Thymus (tissue), 11 donors: ENCODE results near the gene CCSER1. TPM values are rescaled to one million over a fixed set of nuclear protein-coding genes. Genes with fewer than 3 reads are reported as not detected.

Source experiments
- DNase-seq, 9 donors: peaks; one replicate each; pipeline ENCODE4 v3.0.0-alpha.2; 2013; ENCODE audit warnings: low spot score in 9 of 9, low read depth in 6 of 9, missing footprints in 1 of 9
- H3K27ac ChIP-seq, 2 donors: one replicate each; pipeline ENCODE4 v1.5.1; 2013; ENCODE audit warnings: control low read depth in 1 of 2, low read depth in 1 of 2, low read length in 1 of 2, mild to moderate bottlenecking in 1 of 2, moderate library complexity in 1 of 2
- H3K27me3 ChIP-seq, 2 donors: one replicate each; pipeline ENCODE4 v1.5.1; 2013; ENCODE audit warnings: low read length in 1 of 2; ENCODE audit not compliant: control insufficient read depth in 2 of 2, insufficient read depth in 1 of 2
- H3K36me3 ChIP-seq, 2 donors: one replicate each; pipeline ENCODE4 v1.5.1; 2013; ENCODE audit warnings: low read length in 1 of 2, mild to moderate bottlenecking in 1 of 2, moderate library complexity in 1 of 2; ENCODE audit not compliant: control insufficient read depth in 2 of 2, insufficient read depth in 2 of 2
- H3K4me1 ChIP-seq, 2 donors: one replicate each; pipeline ENCODE4 v1.5.1; 2013; ENCODE audit warnings: low read length in 2 of 2; ENCODE audit not compliant: control insufficient read depth in 2 of 2, insufficient read depth in 2 of 2
- H3K4me3 ChIP-seq, 2 donors: one replicate each; pipeline ENCODE4 v1.5.1; 2013; ENCODE audit warnings: low read length in 2 of 2, control low read depth in 1 of 2, mild to moderate bottlenecking in 1 of 2
- H3K9me3 ChIP-seq, 2 donors: one replicate each; pipeline ENCODE4 v1.5.1; 2013; ENCODE audit warnings: low read length in 1 of 2, mild to moderate bottlenecking in 1 of 2; ENCODE audit not compliant: control insufficient read depth in 2 of 2, insufficient read depth in 1 of 2
- WGBS: extraction: QIAGEN DNeasy Blood & Tissue Kit; methylation state at CpG from one replicate; pipeline ENCODE4 v1.1.7; 2013; 5-methylcytosine and 5-hydroxymethylcytosine counted together
- polyA plus RNA-seq: library from polyadenylated mRNA; stranded (reverse); fragments of 200-250 nt; gene quantifications from one replicate; pipeline ENCODE4 v1.2.3, GENCODE V29; 2013
- total RNA-seq: library from RNA; stranded (reverse); fragments of 120-200 nt; gene quantifications from one replicate; pipeline ENCODE4 v1.2.4, GENCODE V29; 2013
- donor health status: healthy.

CCSER1 gene
- total and polyA plus RNA-seq, 2 donors: 2.0 to 8.7 TPM

GRCh38 chr4:90766837-90767236 lies 639.6 kb downstream of the CCSER1 start:
- Histone ChIP-seq H3K27ac (no peak overlapping the region), H3K4me3 (no peak overlapping the region), H3K4me1 (no peaks in the 10 kb centered on the region), H3K27me3 (no peaks in the 10 kb centered on the region), H3K9me3 (no peaks in the 10 kb centered on the region), H3K36me3 (no peaks in the 10 kb centered on the region)
- no peak for DNase-seq
- 93% methylated on average over 2 of the region's 2 CpGs for WGBS

DNA sequence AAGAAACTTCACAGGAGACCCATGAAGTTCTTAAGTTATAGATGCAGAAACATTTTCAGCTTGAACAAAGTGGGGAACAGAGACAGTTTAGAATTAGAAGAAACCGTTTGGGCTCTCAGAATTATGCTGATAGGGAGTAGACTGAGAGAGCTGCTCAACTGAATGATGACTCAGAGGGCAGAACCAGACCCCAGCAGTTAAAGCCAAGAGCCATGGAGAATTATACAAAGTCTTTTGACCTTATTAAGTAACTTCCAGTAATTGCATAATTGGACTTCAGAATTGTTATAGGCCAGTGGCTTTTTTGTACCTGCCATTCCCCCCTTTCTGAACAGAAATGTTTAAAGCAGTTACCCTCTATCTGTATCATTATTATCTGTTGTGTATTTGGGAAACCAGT lies 642.1 kb downstream of the CCSER1 start:
- Histone ChIP-seq H3K9me3 (no peaks in the 10 kb centered on the region), H3K4me1 (no peaks in the 10 kb centered on the region), H3K4me3 (no peak overlapping the region), H3K27me3 (no peaks in the 10 kb centered on the region), H3K27ac (no peak overlapping the region), H3K36me3 (no peaks in the 10 kb centered on the region)
- DNase-seq: no peak
- 86% methylated on average over 1 of the region's 1 CpG for WGBS

- Histone ChIP-seq H3K9me3 (no peaks in the 10 kb centered on the region), H3K4me1 (no peaks in the 10 kb centered on the region), H3K27ac (no peak overlapping the region), H3K36me3 (no peaks in the 10 kb centered on the region), H3K27me3 (no peaks in the 10 kb centered on the region), H3K4me3 (no peak overlapping the region)
- WGBS: 96% methylated on average over 1 of the region's 1 CpG
- no peak for DNase-seq
Measured at GRCh38 chr4:90780193-90780592, 653.0 kb downstream of the CCSER1 start.

DNA sequence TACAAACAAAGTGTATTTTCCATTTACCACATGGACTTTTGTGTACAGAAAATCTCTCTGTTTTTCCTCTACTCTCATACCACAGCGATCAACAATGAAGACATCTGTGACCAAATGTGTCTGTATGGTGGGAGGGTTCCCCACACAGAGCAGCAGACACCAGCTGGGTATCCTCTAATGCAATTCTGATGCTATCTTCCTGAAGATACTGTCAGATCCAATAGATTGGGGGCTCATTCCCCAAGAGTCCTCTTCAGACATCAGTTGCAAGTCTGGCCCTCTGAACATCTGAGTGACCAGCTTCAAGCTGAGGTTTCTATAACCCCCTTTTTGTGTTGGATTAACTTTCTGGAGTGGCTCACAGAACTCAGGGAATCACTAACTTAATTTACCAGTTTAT lies 659.4 kb downstream of the CCSER1 start:
- 94% methylated on average over 1 of the region's 1 CpG for WGBS
- no peak overlapping the region for H3K27ac ChIP-seq
- no peak for DNase-seq
- H3K9me3 ChIP-seq: no peaks in the 10 kb centered on the region
- no peak overlapping the region for H3K4me3 ChIP-seq
- H3K4me1 ChIP-seq: no peaks in the 10 kb centered on the region
- no peaks in the 10 kb centered on the region for H3K27me3 ChIP-seq
- no peaks in the 10 kb centered on the region for H3K36me3 ChIP-seq

GRCh38 chr4:90792696-90793095 lies 665.5 kb downstream of the CCSER1 start:
- Histone ChIP-seq H3K36me3 (no peaks in the 10 kb centered on the region), H3K4me3 (no peak overlapping the region), H3K4me1 (no peaks in the 10 kb centered on the region), H3K9me3 (no peaks in the 10 kb centered on the region), H3K27ac (no peak overlapping the region), H3K27me3 (no peaks in the 10 kb centered on the region)
- WGBS: 54% methylated on average over 2 of the region's 2 CpGs
- DNase-seq: no peak

GRCh38 chr4:90798948-90799347 lies 671.8 kb downstream of the CCSER1 start:
- Histone ChIP-seq H3K9me3 (peaks cover 0 to 14% of the 10 kb centered on the region in 2 donors), H3K36me3 (no peaks in the 10 kb centered on the region), H3K4me3 (no peak overlapping the region), H3K27me3 (no peaks in the 10 kb centered on the region), H3K4me1 (no peaks in the 10 kb centered on the region), H3K27ac (no peak overlapping the region)
- no peak for DNase-seq
- WGBS: 93% methylated on average over 6 of the region's 6 CpGs

- 96% methylated on average over 4 of the region's 4 CpGs for WGBS
- DNase-seq: no peak
Measured at GRCh38 chr4:90799895-90800294, 672.7 kb downstream of the CCSER1 start.

DNA sequence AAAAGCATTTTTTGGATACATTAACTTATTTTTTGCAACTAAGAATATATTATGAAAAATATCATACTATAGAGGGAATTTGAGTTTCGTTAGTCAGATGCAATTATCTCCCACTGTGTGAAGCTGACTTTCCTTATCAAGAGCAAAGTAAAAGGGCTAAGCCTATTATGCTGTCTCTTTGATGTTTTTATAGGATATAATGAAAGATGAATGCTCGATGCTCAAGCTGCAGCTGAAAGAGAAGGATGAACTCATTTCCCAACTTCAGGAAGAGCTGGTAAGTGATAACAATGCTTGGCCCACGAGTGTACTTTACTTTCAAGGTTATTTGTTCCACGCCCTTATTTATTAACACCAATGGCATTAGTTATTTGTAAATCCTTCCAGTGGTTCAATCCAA lies 688.4 kb downstream of the CCSER1 start:
- DNase-seq: no peak
- WGBS: 64% methylated on average over 4 of the region's 4 CpGs

More at GRCh38 chr4:90799895-90800294, 672.7 kb downstream of the CCSER1 start:
- H3K27ac ChIP-seq: no peak overlapping the region
- H3K4me1 ChIP-seq: no peaks in the 10 kb centered on the region
- peaks cover 0 to 14% of the 10 kb centered on the region in 2 donors for H3K9me3 ChIP-seq
- no peaks in the 10 kb centered on the region for H3K27me3 ChIP-seq
- H3K36me3 ChIP-seq: no peaks in the 10 kb centered on the region
- no peak overlapping the region for H3K4me3 ChIP-seq

GRCh38 chr4:90816754-90817153 lies 689.6 kb downstream of the CCSER1 start:
- no peaks in the 10 kb centered on the region for H3K27me3 ChIP-seq
- DNase-seq: no peak
- no peak overlapping the region for H3K4me3 ChIP-seq
- no peak overlapping the region for H3K27ac ChIP-seq
- no peaks in the 10 kb centered on the region for H3K36me3 ChIP-seq
- WGBS: 75% methylated on average over 2 of the region's 2 CpGs
- H3K9me3 ChIP-seq: peaks cover 0 to 11% of the 10 kb centered on the region in 2 donors
- H3K4me1 ChIP-seq: no peaks in the 10 kb centered on the region

More for the DNA sequence above, 688.4 kb downstream of the CCSER1 start:
- no peaks in the 10 kb centered on the region for H3K36me3 ChIP-seq
- H3K4me1 ChIP-seq: no peaks in the 10 kb centered on the region
- H3K4me3 ChIP-seq: no peak overlapping the region
- no peak overlapping the region for H3K27ac ChIP-seq
- H3K9me3 ChIP-seq: peaks cover 0 to 11% of the 10 kb centered on the region in 2 donors
- H3K27me3 ChIP-seq: no peaks in the 10 kb centered on the region
